ENCODE results near the gene RNF126.
"Not testable (repeated sequence)": the region's sequence is repeated elsewhere in the genome, so short reads cannot be mapped to it uniquely, and the experiment has no call there.

RNF126 gene

DNA sequence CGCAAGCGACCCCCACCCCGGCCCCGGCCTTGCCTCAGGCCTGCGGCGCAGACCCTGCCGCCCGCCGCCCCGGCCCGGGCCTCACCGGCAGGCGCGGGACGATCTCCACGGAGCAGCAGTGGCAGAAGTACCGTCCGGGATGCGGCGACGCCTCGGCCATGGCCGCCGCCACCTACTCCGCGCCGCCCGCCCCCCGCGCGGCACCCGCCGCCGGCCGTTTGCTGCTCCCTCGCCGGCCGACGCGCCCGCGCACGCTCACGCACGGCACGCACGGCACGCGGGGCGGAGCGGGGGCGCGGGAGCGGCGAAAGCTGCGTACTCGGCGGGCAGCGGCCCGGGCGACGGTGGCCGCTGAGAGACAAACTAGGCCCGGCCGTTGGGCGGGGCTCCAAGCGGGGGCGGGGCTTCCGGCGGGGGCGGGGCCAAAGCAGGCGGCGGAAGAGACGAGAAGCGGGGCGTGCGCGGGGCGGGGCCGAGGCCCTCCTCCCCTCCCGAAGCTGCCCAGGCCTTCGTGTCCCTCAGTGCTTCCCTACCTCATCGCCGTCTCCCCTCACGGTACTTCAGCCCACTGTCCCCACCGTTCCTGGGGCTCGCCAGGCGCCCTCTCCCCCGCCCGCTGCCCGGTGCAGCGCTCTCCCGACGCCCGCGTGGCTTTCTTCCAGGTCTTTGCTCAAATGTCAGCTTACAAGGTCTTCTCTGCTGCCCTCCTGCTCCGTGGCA is at the start of gene RNF126:
RNF126 (minus strand) TSS at position 253 of the 720 bp plus-strand sequence; CDS start at position 160, 93 bp downstream.
- DNase-seq, result peak; percentile 89

DNA sequence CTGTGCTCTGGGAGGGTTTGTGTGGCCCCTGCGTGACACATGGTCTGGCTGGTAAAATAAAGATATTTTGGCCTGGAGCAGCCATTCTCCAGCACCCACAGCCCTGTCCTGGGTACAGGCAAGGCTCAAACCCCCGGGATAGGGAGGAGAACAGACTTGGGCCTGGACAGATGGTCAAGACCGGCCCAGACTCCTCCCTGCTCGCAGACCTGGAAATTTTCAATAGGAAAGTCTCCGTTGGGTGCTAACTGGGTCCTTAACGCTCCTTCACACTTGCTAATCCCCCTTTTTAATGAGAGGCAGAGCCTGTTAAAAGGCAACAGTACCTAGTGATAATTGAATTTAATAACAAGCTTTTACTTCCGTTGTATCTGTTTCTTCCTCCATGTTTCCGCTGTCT is 48.2 kb upstream of the RNF126 start:
- DNase-seq, result no peak

DNA sequence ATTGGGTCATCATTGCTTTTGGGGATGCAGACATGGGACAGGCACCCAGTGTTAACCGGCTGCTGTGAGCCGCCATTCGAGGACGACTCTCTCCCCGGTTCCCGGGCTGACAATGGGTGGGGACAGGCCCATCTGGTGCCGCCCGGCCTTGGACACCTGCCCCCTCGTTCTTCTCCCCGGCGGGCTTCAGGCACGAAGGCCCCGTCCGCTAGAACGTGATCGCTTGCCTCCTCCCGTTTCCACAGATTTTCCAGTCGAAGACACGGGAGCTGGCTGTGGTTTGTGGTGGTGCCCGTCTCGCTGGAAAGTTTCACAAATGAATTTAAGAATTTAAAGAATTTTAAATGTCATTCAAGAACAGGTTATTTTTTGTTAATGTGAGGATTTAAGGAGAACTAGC is 47.8 kb upstream of the RNF126 start:
- DNase-seq, result no peak

DNA sequence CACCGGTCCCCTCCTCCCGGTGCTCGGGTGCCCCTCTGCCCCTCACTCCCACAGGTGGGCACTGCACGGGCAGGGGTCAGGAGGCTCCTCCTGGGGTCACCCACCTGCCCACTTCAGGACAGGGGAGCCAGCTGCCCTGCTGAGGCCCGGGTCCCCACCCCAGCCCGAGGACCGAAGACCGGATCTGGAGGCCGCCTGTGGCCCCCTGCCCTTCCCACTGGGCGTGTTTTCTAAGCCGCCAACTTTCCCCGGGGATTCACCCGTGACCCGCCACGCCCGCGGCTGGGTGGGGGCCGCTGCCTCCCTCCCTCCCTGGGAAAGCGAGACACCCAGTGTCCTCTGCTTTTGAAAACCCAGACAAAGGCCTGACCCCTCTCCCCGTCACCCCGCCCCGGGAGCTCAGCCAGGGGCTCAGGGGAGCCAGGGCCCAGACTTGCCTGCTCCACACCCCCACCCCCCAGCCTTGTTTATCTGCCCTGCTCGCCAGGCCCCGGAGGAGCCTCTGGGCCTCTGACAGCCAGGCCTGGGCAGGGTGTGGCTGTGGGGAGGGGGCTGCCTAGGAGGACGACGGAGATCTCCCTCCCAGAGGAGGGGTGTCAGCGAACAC is 47.1 kb upstream of the RNF126 start:
- no peak for DNase-seq

DNA sequence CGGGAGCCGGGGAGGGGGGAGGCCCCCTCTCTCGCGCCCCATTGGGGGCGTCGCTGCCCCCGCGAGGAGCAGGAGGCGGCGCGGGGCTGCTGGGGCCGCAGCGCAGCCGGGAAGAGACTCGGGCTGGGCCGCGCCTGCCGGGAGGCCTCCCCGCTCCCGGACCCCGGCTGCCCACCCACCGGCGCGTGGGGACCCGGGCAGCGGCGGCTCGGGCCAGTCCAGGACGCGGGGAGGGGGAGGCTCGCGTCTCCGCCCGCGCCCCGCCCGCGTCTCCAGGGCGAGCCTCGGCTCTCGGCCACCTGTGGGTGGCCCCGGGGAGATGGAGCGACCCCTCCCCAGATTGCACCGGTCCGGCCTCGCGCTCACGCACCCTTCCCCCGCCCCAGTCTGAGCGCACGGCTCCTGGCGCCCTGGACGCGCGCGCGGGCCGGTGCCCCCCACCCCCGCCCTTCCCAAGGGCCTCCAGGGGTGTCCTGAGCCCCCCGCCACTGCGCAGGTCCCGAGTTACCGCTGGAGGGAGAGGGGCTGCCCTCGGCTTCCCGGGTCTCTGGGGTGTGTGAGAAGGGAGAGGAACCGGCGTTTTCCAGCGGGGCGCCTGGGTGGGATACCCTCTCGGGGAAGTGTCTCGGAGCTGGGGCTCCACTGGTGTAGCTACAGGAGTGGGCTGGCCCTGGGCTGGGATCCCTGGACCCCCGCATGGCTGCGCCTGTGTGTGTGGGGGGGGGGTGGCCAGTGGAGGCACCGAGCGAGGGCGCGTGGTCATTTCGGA is 46.4 kb upstream of the RNF126 start:
- DNase-seq, result no peak

DNA sequence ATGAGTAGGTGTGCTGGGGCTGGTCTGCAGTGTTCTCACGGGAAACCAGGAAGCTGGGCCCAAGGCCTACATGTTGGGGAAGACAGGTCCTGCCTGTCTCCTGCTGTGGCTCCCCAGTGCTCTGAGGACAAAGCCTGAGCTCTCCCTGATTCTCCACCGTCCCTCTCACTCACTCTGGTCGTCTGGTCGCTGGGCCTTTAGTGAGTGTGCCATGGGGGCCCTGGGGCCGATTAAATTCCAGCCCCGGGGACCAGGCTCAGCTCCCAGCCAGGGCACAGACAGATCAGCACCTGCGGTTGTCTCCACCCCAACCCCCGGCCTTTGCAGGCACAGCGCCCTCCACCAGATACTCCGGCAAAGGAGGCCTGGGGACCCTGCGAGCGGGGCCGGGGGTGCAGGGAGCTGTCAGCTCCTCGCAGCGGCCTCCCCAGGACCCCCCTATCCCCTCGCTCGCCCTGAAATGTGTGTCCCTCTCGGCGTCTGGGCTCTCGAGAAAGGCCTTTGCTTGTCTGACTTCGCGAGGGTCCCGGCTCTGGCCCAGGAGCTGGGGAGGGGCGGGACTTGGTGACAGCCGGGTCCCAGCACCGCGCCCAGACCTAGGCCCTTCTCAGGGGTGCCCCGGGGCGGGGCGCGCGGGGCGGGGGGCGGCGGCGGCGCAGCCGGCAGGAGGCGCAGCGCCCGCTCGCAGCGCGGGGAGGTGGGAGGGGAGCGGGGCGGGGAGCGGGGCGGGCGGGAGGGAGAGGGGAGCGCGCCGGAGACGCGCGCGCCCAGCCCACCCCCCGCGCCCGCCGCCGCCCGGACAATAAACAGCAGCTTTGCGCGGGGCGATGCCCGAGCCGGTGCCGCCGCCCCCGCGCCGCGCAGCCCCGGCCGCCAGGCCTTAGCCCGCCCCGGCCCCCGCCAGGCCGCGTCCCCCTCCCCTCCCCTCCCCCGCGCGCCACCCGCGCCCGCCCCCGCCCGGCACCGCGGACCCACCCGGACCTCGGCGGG is 45.4 kb upstream of the RNF126 start, which contains the start of gene PALM:
PALM (plus strand) TSS at position 782 of the 990 bp plus-strand sequence. CDS start 212 bp downstream, outside the sequence.
- DNase-seq, result no peak

GRCh38 chr19:704447-704741 is 41.4 kb upstream of the RNF126 start:
- DNase-seq, result no peak

- peak; percentile 95 for DNase-seq
These were observed 40.8 kb upstream of the RNF126 start for GRCh38 chr19:703651-704446.

- DNase-seq, result no peak
These were observed 40.3 kb upstream of the RNF126 start for GRCh38 chr19:703329-703650.

DNA sequence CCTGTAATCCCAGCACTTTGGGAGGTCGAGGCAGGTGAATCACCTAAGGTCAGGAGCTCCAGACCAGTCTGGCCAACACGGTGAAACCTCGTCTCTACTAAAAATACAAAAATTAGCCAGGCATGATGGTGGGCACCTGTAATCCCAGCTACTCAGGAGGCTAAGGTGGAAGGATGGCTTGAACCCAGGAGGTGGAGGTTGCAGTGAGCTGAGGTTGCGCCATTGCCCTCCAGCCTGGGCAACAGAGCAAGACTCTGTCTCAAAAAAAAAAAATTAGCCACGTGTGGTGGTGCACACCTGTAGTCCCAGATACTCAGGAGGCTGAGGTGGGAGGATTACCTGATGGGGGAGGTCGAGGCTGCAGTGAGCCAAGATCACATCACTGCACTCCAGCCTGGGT is 39.8 kb upstream of the RNF126 start:
- DNase-seq, result not testable (repeated sequence)

DNA sequence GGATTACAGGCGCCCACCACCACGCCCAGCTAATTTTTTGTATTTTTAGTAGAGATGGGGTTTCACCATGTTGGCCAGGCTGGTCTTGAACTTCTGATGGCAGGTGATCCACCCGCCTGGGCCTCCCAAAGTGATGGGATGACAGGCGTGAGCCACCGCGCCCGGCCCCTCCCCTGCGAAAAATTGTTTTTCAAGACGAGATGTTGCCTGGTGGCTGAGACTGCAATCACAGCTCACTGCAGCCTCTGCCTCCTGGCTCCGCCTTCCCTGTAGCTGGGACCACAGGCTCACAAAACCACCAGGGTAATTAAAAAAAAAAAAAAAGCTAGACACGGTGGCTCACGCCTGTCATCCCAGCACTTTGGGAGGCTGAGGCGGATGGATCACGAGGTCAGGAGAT is 36.9 kb upstream of the RNF126 start:
- not testable (repeated sequence) for DNase-seq

DNA sequence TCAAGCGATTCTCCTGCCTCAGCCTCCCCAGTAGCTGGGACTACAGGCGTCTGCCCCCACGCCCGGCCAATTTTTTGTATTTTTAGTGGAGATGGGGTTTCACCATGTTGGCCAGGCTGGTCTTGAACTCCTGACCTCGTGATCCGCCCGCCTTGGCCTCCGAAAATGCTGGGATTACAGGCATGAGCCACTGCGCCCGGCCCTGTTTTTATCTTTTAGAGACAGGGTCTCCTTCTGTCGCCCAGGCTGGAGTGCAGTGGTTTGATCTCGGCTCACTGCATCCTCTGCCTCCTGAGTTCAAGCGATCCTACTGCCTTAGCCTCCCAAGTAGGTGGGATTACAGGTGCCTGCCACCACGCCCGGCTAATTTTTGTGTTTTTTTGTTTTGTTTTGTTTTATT is 35.5 kb upstream of the RNF126 start:
- DNase-seq, result not testable (repeated sequence)

DNA sequence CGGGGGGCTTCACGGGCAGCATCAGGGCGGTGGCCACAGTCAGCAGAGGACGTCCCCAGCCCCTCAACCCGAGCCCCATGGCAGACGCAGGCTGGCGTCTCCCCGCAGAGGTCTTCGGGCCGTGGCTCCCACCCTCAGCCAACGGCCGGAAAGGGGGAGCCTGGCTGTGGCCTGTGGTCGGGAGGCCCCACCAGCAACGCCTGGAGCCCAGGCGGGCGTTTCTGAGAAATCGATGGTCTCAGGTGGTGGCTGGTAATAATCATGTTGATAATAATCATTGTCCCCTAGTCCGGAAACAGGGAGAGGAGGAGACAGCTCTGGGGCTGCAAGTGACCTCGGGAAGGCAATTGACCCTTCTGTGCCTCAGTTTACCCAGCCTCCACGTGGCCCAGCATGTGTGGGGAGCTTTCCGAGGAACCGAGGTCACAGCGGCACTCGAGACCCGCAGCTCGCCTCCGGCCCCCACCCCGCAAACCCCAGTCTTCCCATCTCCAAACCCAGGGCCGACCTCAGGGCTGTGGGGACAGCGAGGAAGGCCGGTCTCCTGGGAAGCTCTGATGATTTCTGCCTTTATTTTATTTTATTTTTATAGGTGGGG is 32.4 kb upstream of the RNF126 start, which contains the start of gene PRSS57:
PRSS57 (minus strand) TSS at position 101 of the 598 bp plus-strand sequence; CDS start at position 79, 22 bp downstream.
- no peak for DNase-seq

DNA sequence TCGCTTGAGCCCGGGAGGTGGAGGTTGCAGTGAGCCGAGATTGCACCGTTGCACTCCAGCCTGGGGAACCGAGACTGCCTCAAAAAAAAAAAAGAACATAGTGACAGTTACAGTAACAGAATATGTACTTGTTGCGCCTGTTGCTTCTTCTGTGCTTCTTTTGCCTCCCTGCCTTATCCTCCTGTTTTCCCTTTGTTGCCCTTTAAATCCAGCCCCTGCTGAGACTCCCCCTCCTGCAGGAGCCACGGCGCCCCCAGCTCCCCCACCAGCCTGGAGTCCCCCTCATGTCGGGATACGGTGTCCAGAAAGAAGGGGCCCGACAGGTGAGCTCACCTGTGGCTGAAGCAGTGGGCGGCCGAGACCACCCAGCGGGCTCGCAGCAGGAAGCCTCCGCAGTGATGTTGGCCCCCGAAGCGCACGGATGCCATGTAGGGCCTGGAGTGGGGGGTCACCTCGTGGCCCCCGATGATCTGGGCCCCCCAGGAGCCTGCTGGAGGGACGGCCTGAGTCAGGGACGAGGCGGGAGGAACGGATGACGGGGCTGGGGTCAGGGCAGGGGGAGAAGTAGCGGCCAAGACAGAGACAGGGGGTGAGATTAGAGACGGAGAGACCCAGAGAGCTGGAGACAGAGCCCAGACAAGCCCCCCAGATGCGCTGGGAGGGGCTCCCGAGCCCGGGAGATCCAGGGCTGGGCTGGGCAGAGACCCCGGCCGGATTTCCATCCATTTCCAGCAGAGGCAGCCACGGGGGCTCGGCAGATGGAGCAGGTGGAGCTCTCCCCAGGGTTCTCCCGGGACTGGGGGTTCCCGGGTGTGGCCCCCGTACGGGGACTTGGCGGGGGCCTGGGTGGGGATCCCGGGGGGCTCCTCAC is 31.7 kb upstream of the RNF126 start:
- no peak for DNase-seq

DNA sequence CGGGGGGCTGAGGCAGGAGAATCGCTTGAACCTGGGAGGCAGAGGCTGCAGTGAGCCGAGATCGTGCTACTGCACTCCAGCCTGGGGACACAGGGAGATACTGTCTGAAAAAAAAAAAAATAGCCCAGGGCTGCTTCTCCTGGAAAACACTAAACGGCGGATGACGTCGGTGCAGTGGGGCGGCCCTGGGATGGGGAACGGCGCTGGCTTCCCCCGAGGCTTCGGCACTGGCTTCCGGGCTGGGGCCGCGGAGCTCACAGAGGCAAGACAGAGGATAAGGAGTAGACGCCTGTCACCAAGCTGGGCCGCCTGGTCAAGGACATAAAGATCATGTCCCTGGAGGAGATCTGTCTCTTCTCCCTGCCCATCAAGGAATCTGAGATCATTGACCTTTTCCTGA is 27.2 kb upstream of the RNF126 start:
- no peak for DNase-seq

DNA sequence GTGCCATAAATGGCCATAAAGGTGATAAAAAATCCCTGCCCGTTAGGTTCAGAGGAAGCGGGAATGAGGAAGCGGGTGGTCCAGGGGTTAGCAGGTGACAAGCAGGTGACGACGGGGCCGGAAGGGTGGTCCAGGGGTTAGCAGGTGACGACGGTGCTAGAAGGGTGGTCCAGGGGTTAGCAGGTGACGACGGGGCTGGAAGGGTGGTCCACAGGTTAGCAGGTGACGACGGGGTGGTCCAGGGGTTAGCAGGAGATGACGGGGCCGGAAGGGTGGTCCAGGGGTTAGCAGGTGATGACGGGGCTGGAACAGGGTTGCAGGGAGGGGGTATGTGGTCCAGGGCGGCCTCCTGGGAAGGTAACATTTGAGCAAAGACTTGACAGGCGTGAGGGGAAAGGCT is 26.0 kb upstream of the RNF126 start:
- no peak for DNase-seq

- no peak for DNase-seq
These were observed 25.2 kb upstream of the RNF126 start for GRCh38 chr19:688214-688613.

DNA sequence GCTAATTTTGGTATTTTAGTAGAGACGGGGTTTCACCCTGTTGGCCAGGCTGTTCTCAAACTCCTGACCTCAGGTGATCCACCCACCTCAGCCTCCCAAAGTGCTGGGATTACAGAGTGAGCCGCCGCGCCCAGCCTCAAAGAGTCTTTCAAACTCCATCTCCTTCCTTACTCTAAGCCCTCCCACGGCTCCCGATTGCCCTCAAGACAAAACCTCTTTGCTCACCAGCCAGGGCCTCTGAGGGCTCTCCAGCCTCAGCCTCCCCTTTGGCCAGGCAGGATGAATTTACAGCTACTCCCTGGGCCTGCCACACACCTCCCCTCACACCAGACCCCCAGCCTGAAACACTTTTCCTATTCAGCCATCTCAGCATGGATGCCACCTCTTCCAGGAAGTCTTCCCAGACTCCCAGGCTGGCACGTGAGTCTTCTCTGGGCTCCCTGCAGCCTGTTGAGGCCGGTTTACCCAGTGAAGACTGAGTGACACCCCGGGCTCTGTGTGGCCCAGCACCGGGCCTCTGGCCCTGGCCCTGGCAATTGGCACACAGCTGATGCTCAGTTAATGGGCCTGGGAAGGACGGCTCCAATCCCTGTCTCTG is 24.7 kb upstream of the RNF126 start:
- no peak for DNase-seq

GRCh38 chr19:686589-687297 is 23.7 kb upstream of the RNF126 start:
- no peak for DNase-seq
